PC-9 (cell line): ENCODE results near the gene ZFYVE27. TPM values are rescaled to one million over a fixed set of nuclear protein-coding genes. Genes with fewer than 3 reads are reported as not detected.

Experiments used
- BruUV-seq: library from RNA; stranded (reverse); fragments of 400-500 nt; replicated peaks from 2 replicates; lab custom pipeline; 2021; lab: Mats Ljungman, UMichigan
- CTCF ChIA-PET: fragments of 300-600 bp; sonication (Branson Sonifier 250); formaldehyde crosslinking; loops from one replicate; lab custom pipeline; 2022; ENCODE audit warnings: antibody characterized with exemption; lab: Charles Lee
- POLR2A ChIA-PET: fragments of 300-600 bp; sonication (Branson Sonifier 250); formaldehyde crosslinking; loops from one replicate; lab custom pipeline; 2022; ENCODE audit warnings: antibody characterized with exemption; ENCODE audit not compliant: unreplicated experiment; lab: Charles Lee
- DNase-seq, 2 experiments: peaks; one replicate each; pipeline versions ENCODE4 v3.0.0 to v3.0.0-alpha.2; 2015 to 2022; ENCODE audit warnings: mixed read lengths in 1 of 2
- H2AFZ ChIP-seq: fragments of 200-600 bp; sonication (generic); 2 replicates; pipeline ENCODE4 v1.8.1; 2017; ENCODE audit warnings: antibody characterized with exemption
- H3F3A ChIP-seq: fragments of 200-600 bp; sonication (generic); 2 replicates; pipeline ENCODE4 v1.8.1; 2017; ENCODE audit warnings: antibody characterized with exemption, mild to moderate bottlenecking, low read depth; ENCODE audit not compliant: insufficient read depth
- H3K27ac ChIP-seq: fragments of 200-600 bp; sonication (generic); 2 replicates; pipeline ENCODE4 v1.6.1; 2016; ENCODE audit warnings: mixed run types
- H3K27me3 ChIP-seq: fragments of 200-600 bp; sonication (generic); 2 replicates; pipeline ENCODE4 v1.6.1; 2016; ENCODE audit warnings: low read depth, mixed run types; ENCODE audit not compliant: insufficient read depth
- H3K36me3 ChIP-seq: fragments of 200-600 bp; sonication (generic); 2 replicates; pipeline ENCODE4 v1.6.1; 2016; ENCODE audit warnings: low read depth, mixed run types
- H3K4me1 ChIP-seq: fragments of 200-600 bp; sonication (generic); replicated peaks from 2 replicates; pipeline ENCODE4 v1.6.1; 2016; ENCODE audit warnings: mixed run types; ENCODE audit not compliant: insufficient read depth
- H3K4me2 ChIP-seq: fragments of 200-600 bp; sonication (generic); 2 replicates; pipeline ENCODE4 v1.6.1; 2017; ENCODE audit warnings: mixed run types
- H3K4me3 ChIP-seq: fragments of 200-600 bp; sonication (generic); 2 replicates; pipeline ENCODE4 v1.6.1; 2016; ENCODE audit warnings: mixed run types
- H3K79me2 ChIP-seq: fragments of 200-600 bp; sonication (generic); 2 replicates; pipeline ENCODE4 v1.6.1; 2017; ENCODE audit warnings: low read depth, mixed run types
- H3K9me2 ChIP-seq: fragments of 200-600 bp; sonication (generic); 2 replicates; pipeline ENCODE4 v1.8.1; 2017; ENCODE audit warnings: mild to moderate bottlenecking; ENCODE audit not compliant: insufficient read depth
- H3K9me3 ChIP-seq: fragments of 200-600 bp; sonication (generic); 2 replicates; pipeline ENCODE4 v1.8.1; 2016; ENCODE audit warnings: low read depth; ENCODE audit not compliant: insufficient read depth
- H4K20me1 ChIP-seq: fragments of 200-600 bp; sonication (generic); 2 replicates; pipeline ENCODE4 v1.8.1; 2017; ENCODE audit not compliant: insufficient read depth
- CTCF ChIP-seq: fragments of 200-600 bp; sonication (generic); conservative IDR thresholded peaks from 2 replicates; pipeline ENCODE4 v1.6.1; 2017; ENCODE audit warnings: mixed run types, antibody characterized with exemption, mild to moderate bottlenecking, moderate library complexity
- EZH2 ChIP-seq: fragments of 200-600 bp; sonication (generic); IDR thresholded peaks from 2 replicates; pipeline ENCODE4 v1.8.0; 2017; ENCODE audit warnings: antibody characterized with exemption, low read depth
- intact Hi-C: fragments of 100-400 bp; cut with micrococcal nuclease; formaldehyde crosslinking; loops from one replicate; pipeline ENCODE4 v1.10.0; 2022; ENCODE audit not compliant: unreplicated experiment
- total RNA-seq: library from RNA; stranded (reverse); gene quantifications from 2 replicates; pipeline ENCODE4 v1.2.3, GENCODE V29; 2021

Gene ZFYVE27
- total RNA-seq, 1 experiment from 2014 or later = 21.6 TPM

DNA sequence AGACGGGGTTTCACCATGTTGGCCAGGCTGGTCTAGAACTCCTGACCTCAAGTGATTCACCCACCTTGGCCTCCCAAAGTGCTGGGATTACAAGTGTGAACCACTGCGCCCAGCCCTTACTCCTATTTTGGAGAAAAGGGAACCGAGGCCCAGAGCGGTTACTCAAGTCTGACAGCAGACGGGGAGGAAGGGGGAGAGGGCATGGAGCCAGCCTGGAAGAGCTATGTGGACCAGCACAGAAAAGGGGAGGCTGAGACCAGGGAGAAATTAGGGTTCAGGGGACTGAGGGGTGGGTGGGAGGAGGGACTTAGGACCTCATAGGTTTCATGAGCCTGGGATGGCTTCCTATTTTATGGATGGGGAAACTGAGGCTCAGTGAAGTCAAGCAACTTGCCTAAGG lies 33.3 kb downstream of the ZFYVE27 start:
- Histone ChIP-seq H2AFZ (no peak overlapping the region), H3K4me1 (no peaks in the 10 kb centered on the region), H4K20me1 (no peaks in the 10 kb centered on the region), H3K9me3 (no peaks in the 10 kb centered on the region), H3K4me3 (no peak overlapping the region), H3F3A (no peaks in the 10 kb centered on the region), H3K27me3 (no peaks in the 10 kb centered on the region), H3K27ac (no peak overlapping the region), H3K36me3 (no peaks in the 10 kb centered on the region), H3K79me2 (no peaks in the 10 kb centered on the region), H3K4me2 (no peak overlapping the region), H3K9me2 (no peaks in the 10 kb centered on the region)
- intact Hi-C loops = no loop called here
- ChIA-PET CTCF (no interaction called here), POLR2A (no interaction called here)
- BruUV-seq = no TSS peak
- no peak for TF ChIP-seq CTCF
- TF ChIP-seq EZH2 = no peak
- no peak for DNase-seq

DNA sequence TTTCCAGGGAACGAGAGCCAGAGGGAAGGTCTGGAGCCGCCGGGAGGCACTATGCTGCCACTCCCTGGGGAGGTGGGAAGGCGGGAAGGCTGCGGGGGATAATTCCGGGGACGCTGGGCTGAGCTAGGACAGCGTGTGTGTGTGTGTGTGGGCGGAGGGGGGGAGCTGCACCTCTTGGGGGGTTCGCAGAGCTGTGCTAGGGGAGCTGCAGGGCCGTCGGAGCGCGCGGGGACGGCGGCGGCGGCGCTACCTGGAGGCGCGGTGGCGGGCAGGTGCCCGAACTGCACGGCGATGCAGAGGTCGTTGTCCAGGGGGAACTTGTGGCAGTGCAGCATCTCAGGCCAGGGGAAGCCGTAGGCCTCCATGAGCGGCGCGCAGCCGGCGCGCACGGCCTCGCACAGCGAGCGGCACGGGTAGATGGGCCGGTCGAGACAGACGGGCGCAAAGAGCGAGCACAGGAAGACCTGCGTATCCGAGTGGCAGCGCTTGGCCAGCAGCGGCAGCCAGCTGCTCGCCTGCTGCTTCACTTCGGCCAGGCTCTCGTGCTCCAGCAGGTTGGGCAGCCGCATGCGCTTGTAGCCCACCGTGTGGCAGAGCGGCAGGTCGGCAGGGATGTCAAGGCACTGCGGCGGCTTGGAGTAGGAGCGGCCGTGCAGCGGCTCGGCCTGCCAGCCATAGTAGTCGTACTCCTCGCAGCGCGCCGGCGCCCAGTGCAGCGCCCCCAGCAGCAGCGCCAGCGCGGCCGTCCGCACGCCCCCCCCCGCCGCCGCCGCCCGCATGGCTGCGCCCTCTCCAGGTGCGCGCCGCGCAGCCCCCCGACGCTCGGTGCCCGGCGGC lies 34.3 kb downstream of the ZFYVE27 start:
- Histone ChIP-seq H3K27ac (no peak overlapping the region), H3K36me3 (no peaks in the 10 kb centered on the region), H2AFZ (no peak overlapping the region), H3K4me2 (no peak overlapping the region), H3K79me2 (no peaks in the 10 kb centered on the region), H3K27me3 (no peaks in the 10 kb centered on the region), H3K4me1 (no peaks in the 10 kb centered on the region), H3F3A (no peaks in the 10 kb centered on the region), H3K4me3 (no peak overlapping the region), H4K20me1 (no peaks in the 10 kb centered on the region), H3K9me3 (no peaks in the 10 kb centered on the region), H3K9me2 (no peaks in the 10 kb centered on the region)
- TF ChIP-seq CTCF = no peak
- no peak for TF ChIP-seq EZH2
- DNase-seq = no peak
- ChIA-PET CTCF (no interaction called here), POLR2A (no interaction called here)
- BruUV-seq = no TSS peak
- intact Hi-C loops = no loop called here

DNA sequence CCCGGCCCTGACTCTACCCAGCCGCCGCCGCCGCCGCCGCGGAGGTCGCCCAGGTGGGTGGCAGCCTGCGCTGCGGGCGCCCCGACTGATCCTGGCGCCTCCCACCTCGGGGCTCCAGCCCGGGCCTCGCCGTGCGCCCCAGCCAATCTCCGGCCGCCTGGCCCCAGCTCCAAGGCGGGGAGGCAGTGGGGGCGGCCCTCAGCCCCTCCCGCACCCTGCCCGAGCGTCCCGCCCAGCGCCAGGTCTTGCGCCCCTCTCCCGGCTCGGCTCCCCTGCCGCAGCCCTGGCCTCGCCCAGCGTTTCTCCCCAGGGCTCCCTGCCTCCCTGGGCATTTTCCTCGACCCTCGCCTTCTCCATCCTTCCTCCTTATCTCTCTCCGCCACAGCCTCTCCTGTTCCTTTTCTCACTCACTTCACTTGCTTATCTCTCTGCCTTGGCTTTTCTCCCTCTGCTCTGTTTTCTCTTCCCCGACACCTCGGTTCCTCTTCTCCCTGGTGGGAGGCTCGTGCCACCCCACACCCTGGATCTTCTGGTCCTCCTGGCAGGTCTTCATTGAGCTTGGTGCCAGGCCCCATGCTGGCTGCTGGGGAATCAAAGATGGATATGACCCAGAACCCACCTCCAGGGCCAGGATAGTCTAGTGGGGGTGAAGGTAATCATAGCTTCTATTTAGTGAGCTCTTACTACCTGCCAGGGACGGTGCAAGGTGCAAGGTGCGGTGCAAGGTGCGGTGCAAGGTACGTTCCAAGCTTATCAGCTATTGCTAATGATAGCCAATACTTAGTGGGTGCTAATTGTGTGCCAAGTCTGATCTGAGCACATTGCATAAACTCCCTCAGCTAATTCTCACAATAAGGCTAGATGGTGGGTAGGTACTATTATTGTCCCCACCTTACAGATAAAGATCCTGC lies 35.2 kb downstream of the ZFYVE27 start, which contains the start of gene SFRP5:
TSS of gene SFRP5 (minus strand) at position 87 of the 911 bp plus-strand sequence. CDS start 166 bp downstream, outside the sequence.
- Histone ChIP-seq H3K9me3 (no peaks in the 10 kb centered on the region), H3K4me3 (no peak within 1 kb of the TSS), H3K36me3 (no peaks in the 10 kb centered on the region), H3K27me3 (no peaks in the 10 kb centered on the region), H3K79me2 (no peaks in the 10 kb centered on the region), H3K27ac (no peak within 1 kb of the TSS), H3K4me2 (no peak within 1 kb of the TSS), H4K20me1 (no peaks in the 10 kb centered on the region), H2AFZ (no peak within 1 kb of the TSS), H3K4me1 (no peaks in the 10 kb centered on the region), H3F3A (no peaks in the 10 kb centered on the region), H3K9me2 (no peaks in the 10 kb centered on the region)
- CTCF ChIA-PET = no interaction called here
- BruUV-seq = no TSS peak
- POLR2A ChIA-PET = no interaction called here
- TF ChIP-seq CTCF (no peak), EZH2 (no peak)
- intact Hi-C loops = no loop called here
- no peak for DNase-seq
